Measurements from ENCODE around the gene DCST1. TPM values are rescaled to one million over a fixed set of nuclear protein-coding genes. Genes with fewer than 3 reads are reported as not detected.
A peak's percentile ranks its signal among the peaks of the same experiment; 100 is the strongest.

Gene DCST1
- total RNA-seq, 1 donor from 2014 or later, result not detected

- H3K9me3 Mint-ChIP-seq, result no peaks in the 10 kb centered on the region
- H3K4me1 Mint-ChIP-seq, result peaks cover 23% of the 10 kb centered on the region
- no peaks in the 10 kb centered on the region for H3K36me3 Mint-ChIP-seq (ENCODE audit: low read depth)
- no peak for TF ChIP-seq CTCF (conservative IDR thresholded peaks at IDR 0.05)
- no peak overlapping the region for H3K27ac Mint-ChIP-seq (ENCODE audit: unreplicated experiment)
- H3K27me3 Mint-ChIP-seq (ENCODE audit: low read depth), result no peaks in the 10 kb centered on the region
- H3K4me3 Mint-ChIP-seq, result peak overlapping the region; percentile 49
- DNase-seq (ENCODE audit: low read depth, low spot score), result no peak
Observed at GRCh38 chr1:155005076-155006011, 28.3 kb upstream of the DCST1 start.

DNA sequence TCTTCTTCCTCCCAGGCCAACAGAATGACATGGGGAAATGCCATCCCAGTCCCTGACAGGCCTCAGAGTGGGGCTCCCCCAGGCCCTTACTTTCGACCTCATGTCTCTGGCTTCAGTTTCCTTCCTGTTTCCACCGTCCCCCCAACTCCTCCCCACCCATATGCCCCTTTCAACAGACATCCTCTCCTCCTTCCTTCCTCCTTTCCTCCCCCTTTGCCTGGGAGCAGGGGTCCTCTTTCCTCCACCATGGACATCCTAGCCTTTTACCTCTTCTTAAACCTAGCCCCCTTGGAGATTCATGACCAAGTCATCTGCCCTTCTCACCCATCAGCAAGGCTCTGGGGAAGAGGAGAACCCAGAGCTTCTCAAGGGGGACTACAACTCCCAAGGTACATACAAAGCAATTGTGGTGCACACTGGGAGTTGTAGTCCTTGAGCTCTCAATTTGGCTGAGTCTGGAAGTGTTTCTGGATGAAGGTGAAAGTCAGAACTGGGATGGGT is 27.0 kb upstream of the DCST1 start:
- Mint-ChIP-seq H3K9me3 (no peaks in the 10 kb centered on the region), H3K4me3 (peak overlapping the region; percentile 79), H3K36me3 (ENCODE audit: low read depth) (no peaks in the 10 kb centered on the region), H3K27me3 (ENCODE audit: low read depth) (no peaks in the 10 kb centered on the region), H3K4me1 (peaks cover 23% of the 10 kb centered on the region), H3K27ac (ENCODE audit: unreplicated experiment) (no peak overlapping the region)
- TF ChIP-seq CTCF (conservative IDR thresholded peaks at IDR 0.05), result no peak
- DNase-seq (ENCODE audit: low read depth, low spot score), result no peak

DNA sequence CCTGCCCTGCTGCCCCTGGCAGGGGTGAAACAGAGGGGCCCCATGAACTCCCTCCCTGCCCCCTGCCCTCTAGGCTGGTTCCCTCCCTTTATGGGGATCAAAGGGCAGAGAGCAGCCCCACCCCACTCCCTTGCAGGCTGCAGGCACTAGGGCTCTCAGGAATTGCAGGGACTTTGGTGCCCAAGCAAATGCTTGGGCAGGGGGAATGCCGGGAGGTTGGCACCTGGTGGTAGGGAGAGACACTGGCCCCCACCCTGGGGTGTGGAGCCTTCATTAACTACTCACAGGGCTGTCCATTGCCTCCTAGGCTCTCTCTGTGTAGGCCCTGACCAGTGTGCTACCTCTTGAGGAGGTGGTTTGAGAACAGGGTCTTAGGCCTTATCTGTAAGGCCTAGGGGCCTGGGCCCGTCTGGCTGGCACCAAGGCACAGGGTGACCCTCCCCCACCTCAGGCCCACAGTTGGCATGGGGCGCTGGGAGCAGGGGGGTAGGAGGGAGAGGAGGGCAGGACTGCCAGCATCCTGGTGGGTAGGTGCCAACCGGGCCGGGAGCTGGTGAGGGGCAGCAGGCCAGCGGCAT is 26.3 kb upstream of the DCST1 start:
- TF ChIP-seq CTCF (conservative IDR thresholded peaks at IDR 0.05), result no peak
- peak overlapping the region; percentile 79 for H3K4me3 Mint-ChIP-seq
- no peak for DNase-seq (ENCODE audit: low read depth, low spot score)
- H3K27ac Mint-ChIP-seq (ENCODE audit: unreplicated experiment), result no peak overlapping the region
- no peaks in the 10 kb centered on the region for H3K9me3 Mint-ChIP-seq
- peaks cover 24% of the 10 kb centered on the region for H3K4me1 Mint-ChIP-seq
- no peaks in the 10 kb centered on the region for H3K36me3 Mint-ChIP-seq (ENCODE audit: low read depth)
- no peaks in the 10 kb centered on the region for H3K27me3 Mint-ChIP-seq (ENCODE audit: low read depth)

- Mint-ChIP-seq H3K9me3 (no peaks in the 10 kb centered on the region), H3K27ac (ENCODE audit: unreplicated experiment) (no peak overlapping the region), H3K4me1 (peaks cover 26% of the 10 kb centered on the region), H3K36me3 (ENCODE audit: low read depth) (no peaks in the 10 kb centered on the region), H3K4me3 (no peak overlapping the region), H3K27me3 (ENCODE audit: low read depth) (no peaks in the 10 kb centered on the region)
- no peak for DNase-seq (ENCODE audit: low read depth, low spot score)
- no peak for TF ChIP-seq CTCF (conservative IDR thresholded peaks at IDR 0.05)
Observed at GRCh38 chr1:155008015-155008941, 25.3 kb upstream of the DCST1 start.

GRCh38 chr1:155009221-155009711 is 24.4 kb upstream of the DCST1 start:
- Mint-ChIP-seq H3K36me3 (ENCODE audit: low read depth) (no peaks in the 10 kb centered on the region), H3K27me3 (ENCODE audit: low read depth) (no peaks in the 10 kb centered on the region), H3K4me3 (no peak overlapping the region), H3K4me1 (peaks cover 18% of the 10 kb centered on the region), H3K9me3 (no peaks in the 10 kb centered on the region), H3K27ac (ENCODE audit: unreplicated experiment) (no peak overlapping the region)
- no peak for TF ChIP-seq CTCF (conservative IDR thresholded peaks at IDR 0.05)
- no peak for DNase-seq (ENCODE audit: low read depth, low spot score)

All from neural crest cell (in vitro differentiated cells).